ENCODE measurements around the gene PABPN1L.

PABPN1L gene

DNA sequence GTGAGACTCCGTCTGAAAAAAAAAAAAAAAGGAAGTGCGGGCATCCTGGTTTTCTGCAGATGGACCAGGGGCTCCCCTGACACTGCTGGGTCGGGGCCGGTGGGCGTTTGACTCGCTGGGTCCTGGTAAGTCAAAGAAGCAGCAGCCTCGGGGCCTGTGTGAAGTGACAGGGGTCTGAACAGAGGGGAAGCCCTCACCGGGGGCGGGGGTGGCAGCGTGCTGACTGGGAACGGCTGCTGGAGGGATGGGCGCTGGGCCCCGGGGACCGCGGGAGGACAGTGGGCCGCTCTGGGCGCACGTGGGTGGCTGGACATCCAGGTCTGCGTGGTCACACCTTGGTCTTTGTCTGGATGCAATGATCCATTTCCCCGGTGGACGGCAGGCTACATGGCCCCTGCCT lies 17.9 kb downstream of the PABPN1L start:
- no peak for DNase-seq

- no peak for DNase-seq
These were observed 18.8 kb downstream of the PABPN1L start for GRCh38 chr16:88847654-88848053.

- DNase-seq = no peak
These were observed 20.4 kb downstream of the PABPN1L start for GRCh38 chr16:88846088-88846487.

GRCh38 chr16:88844419-88845036 lies 21.9 kb downstream of the PABPN1L start:
- no peak for DNase-seq

GRCh38 chr16:88843256-88843655 lies 23.2 kb downstream of the PABPN1L start:
- no peak for DNase-seq

- DNase-seq = no peak
These were observed 23.7 kb downstream of the PABPN1L start for GRCh38 chr16:88842806-88843205.

DNA sequence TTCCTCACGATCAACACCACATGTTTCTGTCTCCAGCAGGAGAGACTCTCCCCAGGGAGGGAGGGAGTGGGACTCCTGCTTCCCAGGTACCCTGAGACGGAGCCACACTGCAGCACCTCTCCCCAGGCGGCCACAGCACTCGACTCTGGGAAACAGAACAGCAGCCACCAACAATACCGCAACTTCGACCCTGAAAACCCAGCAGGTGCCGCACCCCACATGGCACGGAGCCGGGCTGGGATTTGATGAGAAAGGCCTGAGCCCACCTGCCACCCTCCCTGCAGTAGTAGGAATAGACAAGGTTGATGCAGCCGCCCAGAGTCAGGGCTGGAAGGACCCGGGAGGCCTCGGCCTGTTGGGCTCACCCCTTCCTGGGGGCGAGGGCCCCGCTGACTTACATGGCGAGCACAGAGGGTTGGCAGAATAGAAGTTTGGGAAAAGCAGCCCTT lies 24.1 kb downstream of the PABPN1L start:
- DNase-seq = no peak

GRCh38 chr16:88841521-88842307 lies 24.7 kb downstream of the PABPN1L start:
- DNase-seq = no peak

DNA sequence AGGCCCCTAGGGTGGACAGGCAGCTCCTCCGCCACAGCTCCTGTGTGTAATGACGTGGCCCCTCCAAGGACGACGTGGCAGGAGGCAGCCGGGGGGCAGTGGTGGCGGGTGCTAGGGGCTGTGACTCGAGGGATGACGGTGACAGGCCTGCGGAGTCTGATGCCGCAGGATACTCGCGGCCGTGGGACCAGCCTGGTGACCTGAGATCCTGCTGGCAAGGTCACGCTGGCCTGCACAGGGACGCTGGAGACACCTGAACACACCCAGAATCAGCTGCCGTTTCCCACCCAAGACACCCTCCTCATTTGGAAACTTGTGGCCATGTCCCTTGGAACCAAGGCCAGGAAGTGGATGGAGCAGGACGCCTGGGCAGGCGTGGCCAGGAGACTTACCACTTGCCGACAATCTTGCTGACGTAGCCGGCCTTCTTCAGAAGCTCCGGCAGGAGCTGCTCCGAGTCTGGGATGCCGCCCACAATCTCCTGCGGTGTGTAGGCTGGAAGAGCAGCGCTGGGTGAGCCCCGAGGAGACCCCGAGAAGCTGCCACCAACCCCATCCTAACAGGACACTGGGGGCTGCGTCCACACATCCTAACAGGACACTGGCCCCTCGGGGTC lies 25.8 kb downstream of the PABPN1L start:
- DNase-seq = no peak

DNA sequence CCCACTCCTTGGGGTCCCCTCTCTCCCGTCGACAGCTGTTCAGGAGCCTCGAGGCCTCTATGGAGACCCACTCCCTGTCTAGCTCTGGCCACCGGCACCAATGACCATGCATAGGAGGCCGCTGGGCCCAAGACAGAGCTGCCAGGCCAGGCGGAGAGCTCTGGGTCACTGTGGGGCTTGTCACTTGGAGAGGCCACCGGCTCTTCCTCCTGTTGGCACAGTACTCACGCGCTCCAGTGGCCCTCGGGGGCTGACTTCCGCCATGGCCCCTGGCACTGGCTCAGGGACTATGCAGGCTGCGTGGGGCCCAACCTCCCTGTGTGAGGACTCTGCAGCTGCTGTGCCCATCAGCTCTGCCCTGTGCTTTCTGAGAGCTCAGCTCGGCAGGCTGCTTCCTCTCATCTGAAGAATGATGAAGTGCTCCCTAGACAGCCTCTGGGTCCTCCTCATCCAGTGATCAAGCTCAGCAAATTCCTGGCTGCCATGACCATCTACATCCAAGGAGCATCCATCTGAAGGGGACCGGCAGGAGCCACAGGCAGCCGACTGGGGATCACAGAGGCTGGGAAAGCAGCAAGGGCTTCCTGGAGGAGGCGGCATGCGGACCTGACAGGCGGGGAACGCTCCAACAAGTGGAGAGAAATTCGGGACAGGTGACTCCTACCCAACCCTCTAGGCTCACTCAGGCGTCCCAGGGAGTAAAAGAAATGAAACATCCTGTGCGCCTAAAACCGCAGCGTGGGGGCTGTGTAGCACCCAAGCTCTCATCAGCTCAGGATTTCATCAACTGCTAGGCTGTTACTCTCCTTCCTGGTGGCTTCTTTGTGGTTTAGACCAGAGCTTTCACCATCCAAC lies 26.5 kb downstream of the PABPN1L start:
- DNase-seq = no peak

- DNase-seq = no peak
These were observed 27.4 kb downstream of the PABPN1L start for GRCh38 chr16:88839026-88839529.

DNA sequence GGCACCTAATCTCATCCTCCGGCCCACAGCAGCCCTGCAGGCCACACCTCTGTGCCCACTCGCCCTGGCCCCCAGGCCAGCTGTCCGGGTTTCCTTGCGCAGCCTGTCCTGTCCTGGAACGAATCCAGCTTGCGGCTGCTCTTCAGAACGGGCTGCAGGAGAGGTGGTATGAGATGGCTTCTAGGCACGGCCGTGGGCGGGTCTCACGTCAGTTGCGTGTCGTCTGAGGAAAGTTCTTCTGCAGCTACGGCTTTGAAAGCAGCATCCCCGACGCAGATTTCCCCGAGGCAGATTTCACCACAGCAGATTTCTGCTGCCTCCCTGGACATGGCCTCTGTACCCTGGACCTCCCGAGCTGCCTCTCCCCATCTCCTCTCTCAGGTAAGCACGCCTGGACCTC lies 27.9 kb downstream of the PABPN1L start:
- DNase-seq = no peak

GRCh38 chr16:88837806-88838205 lies 28.7 kb downstream of the PABPN1L start:
- no peak for DNase-seq

GRCh38 chr16:88836791-88837190 lies 29.7 kb downstream of the PABPN1L start:
- no peak for DNase-seq

- no peak for DNase-seq
These were observed 30.6 kb downstream of the PABPN1L start for GRCh38 chr16:88835818-88836217.

GRCh38 chr16:88835383-88835782 lies 31.1 kb downstream of the PABPN1L start:
- no peak for DNase-seq

DNA sequence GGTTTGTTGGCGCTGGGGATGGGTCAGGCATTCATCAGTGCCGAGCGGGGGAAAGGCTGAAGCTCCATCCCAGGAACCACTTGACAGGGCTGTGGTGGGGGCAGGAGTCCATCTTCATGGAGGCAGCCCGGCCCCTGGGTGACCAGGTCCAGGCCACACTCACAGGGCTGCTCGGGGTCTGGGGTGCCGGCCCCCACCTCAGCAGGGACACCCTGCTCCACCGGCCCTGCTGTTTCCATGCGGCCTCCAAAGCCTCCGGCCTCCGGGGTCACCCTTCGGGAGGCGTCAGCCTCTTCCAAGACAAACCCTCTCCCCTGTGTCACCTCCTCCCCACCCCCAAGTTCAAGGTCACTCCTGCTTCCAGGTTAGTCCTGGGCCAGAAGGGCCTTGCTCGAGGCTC lies 31.8 kb downstream of the PABPN1L start:
- DNase-seq = no peak

GRCh38 chr16:88833086-88833485 lies 33.4 kb downstream of the PABPN1L start:
- no peak for DNase-seq

- DNase-seq = no peak
These were observed 34.6 kb downstream of the PABPN1L start for GRCh38 chr16:88831838-88832237.

- DNase-seq = no peak
These were observed 35.7 kb downstream of the PABPN1L start for GRCh38 chr16:88830783-88831182.

DNA sequence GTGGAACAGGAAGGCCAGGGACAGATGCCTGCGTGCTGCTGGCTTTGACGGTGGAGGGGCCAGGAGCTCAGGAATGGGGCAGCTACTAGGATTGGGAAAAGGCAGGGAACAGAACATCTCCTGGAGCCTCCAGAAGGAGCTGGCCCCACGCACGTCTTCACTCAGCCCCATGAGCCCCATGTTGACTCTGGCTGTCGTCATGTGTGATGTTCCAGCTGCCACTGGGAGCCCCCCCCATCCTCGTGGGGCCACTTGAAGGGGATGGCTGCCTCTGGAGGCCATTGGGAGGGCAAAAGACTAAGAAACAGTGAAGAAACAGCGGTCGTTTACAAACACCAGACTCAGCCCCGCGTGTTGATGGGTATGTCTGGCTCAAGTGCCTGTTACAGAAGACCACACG lies 36.2 kb downstream of the PABPN1L start:
- no peak for DNase-seq

GRCh38 chr16:88828711-88829110 lies 37.7 kb downstream of the PABPN1L start:
- DNase-seq = no peak

GRCh38 chr16:88827727-88828126 lies 38.7 kb downstream of the PABPN1L start:
- DNase-seq = no peak

Data from fibroblast of skin of back (primary cell).